Activated B cell treated with CpG ODN at 0.5 μM for 24 hours (primary cell): ENCODE data around the gene PPARGC1A. TPM values are rescaled to one million over a fixed set of nuclear protein-coding genes. Genes with fewer than 3 reads are reported as not detected.

Experiments
- ATAC-seq: fragments of 200-7000 bp; cut with Tn5 transposase; one replicate; pipeline ENCODE4 v1.10.0; 2021; ENCODE audit warnings: low read depth, mild to moderate bottlenecking, moderate library complexity
- CTCF ChIA-PET: fragments of 350-600 bp; sonication (Branson Sonifier 250); formaldehyde crosslinking; loops from one replicate; lab custom pipeline; 2021; ENCODE audit warnings: antibody characterized with exemption; lab: Charles Lee
- POLR2A ChIA-PET: fragments of 350-600 bp; sonication (Branson Sonifier 250); formaldehyde crosslinking; loops from one replicate; lab custom pipeline; 2021; ENCODE audit warnings: antibody characterized with exemption; lab: Charles Lee
- DNase-seq: peaks from one replicate; pipeline ENCODE4 v3.0.0; 2022
- H3K27ac Mint-ChIP-seq: one replicate; pipeline ENCODE4 v1.8.0; 2020; ENCODE audit warnings: mixed read lengths
- H3K27me3 Mint-ChIP-seq: one replicate; pipeline ENCODE4 v1.8.0; 2021; ENCODE audit warnings: mixed read lengths
- H3K36me3 Mint-ChIP-seq: one replicate; pipeline ENCODE4 v1.8.0; 2021; ENCODE audit warnings: low read depth, mixed read lengths
- H3K4me1 Mint-ChIP-seq: one replicate; pipeline ENCODE4 v1.8.0; 2021; ENCODE audit warnings: mixed read lengths
- H3K4me3 Mint-ChIP-seq: one replicate; pipeline ENCODE4 v1.8.0; 2020; ENCODE audit warnings: mild to moderate bottlenecking, mixed read lengths
- H3K9me3 Mint-ChIP-seq: one replicate; pipeline ENCODE4 v1.8.0; 2020; ENCODE audit warnings: mixed read lengths
- CTCF ChIP-seq: fragments of 200-600 bp; IDR thresholded peaks from one replicate; pipeline ENCODE4 v1.8.0; 2022; ENCODE audit warnings: antibody characterized with exemption, mild to moderate bottlenecking
- intact Hi-C: fragments of 100-400 bp; cut with micrococcal nuclease; formaldehyde crosslinking; loops from one replicate; pipeline ENCODE4 v1.15.1; 2024
- total RNA-seq: library from RNA; stranded (reverse); gene quantifications from 2 replicates; pipeline ENCODE4 v1.2.3, GENCODE V29; 2022

Gene PPARGC1A
- total RNA-seq, 1 donor from 2014 or later, result not detected

GRCh38 chr4:23855912-23856605 is 33.8 kb downstream of the PPARGC1A start:
- Mint-ChIP-seq H3K36me3 (no peaks in the 10 kb centered on the region), H3K9me3 (no peaks in the 10 kb centered on the region), H3K27me3 (no peaks in the 10 kb centered on the region), H3K27ac (no peak overlapping the region), H3K4me3 (no peak overlapping the region), H3K4me1 (no peaks in the 10 kb centered on the region)
- DNase-seq (no peak), ATAC-seq (no peak)
- no peak for TF ChIP-seq CTCF
- intact Hi-C loops, result no loop called here
- ChIA-PET POLR2A (no interaction called here), CTCF (no interaction called here)

GRCh38 chr4:23853986-23854660 is 35.7 kb downstream of the PPARGC1A start:
- ChIA-PET CTCF (no interaction called here), POLR2A (no interaction called here)
- H3K4me1 Mint-ChIP-seq, result no peaks in the 10 kb centered on the region
- no peak overlapping the region for H3K27ac Mint-ChIP-seq
- H3K4me3 Mint-ChIP-seq, result no peak overlapping the region
- peaks cover 2% of the 10 kb centered on the region for H3K9me3 Mint-ChIP-seq
- TF ChIP-seq CTCF, result no peak
- ATAC-seq (no peak), DNase-seq (no peak)
- no peaks in the 10 kb centered on the region for H3K36me3 Mint-ChIP-seq
- intact Hi-C loops, result no loop called here
- no peaks in the 10 kb centered on the region for H3K27me3 Mint-ChIP-seq

GRCh38 chr4:23851464-23851863 is 38.4 kb downstream of the PPARGC1A start:
- ChIA-PET CTCF (no interaction called here), POLR2A (no interaction called here)
- no peak for TF ChIP-seq CTCF
- Mint-ChIP-seq H3K27me3 (no peaks in the 10 kb centered on the region), H3K36me3 (no peaks in the 10 kb centered on the region), H3K27ac (no peak overlapping the region), H3K9me3 (peaks cover 2% of the 10 kb centered on the region), H3K4me1 (no peaks in the 10 kb centered on the region), H3K4me3 (no peak overlapping the region)
- DNase-seq, result no peak
- intact Hi-C loops, result no loop called here
- no peak for ATAC-seq

- Mint-ChIP-seq H3K27me3 (no peaks in the 10 kb centered on the region), H3K4me1 (no peaks in the 10 kb centered on the region), H3K9me3 (peaks cover 2% of the 10 kb centered on the region), H3K27ac (no peak overlapping the region), H3K36me3 (no peaks in the 10 kb centered on the region), H3K4me3 (no peak overlapping the region)
- CTCF ChIA-PET, result no interaction called here
- POLR2A ChIA-PET, result no interaction called here
- no peak for TF ChIP-seq CTCF
- DNase-seq (no peak), ATAC-seq (no peak)
- intact Hi-C loops, result no loop called here
These were observed 42.7 kb downstream of the PPARGC1A start for GRCh38 chr4:23847158-23847557.

GRCh38 chr4:23844961-23845360 is 44.9 kb downstream of the PPARGC1A start:
- TF ChIP-seq CTCF, result no peak
- intact Hi-C loops, result no loop called here

More at GRCh38 chr4:23844961-23845360, 44.9 kb downstream of the PPARGC1A start:
- Mint-ChIP-seq H3K4me1 (no peaks in the 10 kb centered on the region), H3K9me3 (peaks cover 2% of the 10 kb centered on the region), H3K27me3 (no peaks in the 10 kb centered on the region), H3K27ac (no peak overlapping the region), H3K36me3 (no peaks in the 10 kb centered on the region), H3K4me3 (no peak overlapping the region)
- CTCF ChIA-PET, result no interaction called here
- POLR2A ChIA-PET, result no interaction called here
- no peak for ATAC-seq
- no peak for DNase-seq
